PC-9 (cell line): ENCODE measurements around the gene TRIM28. TPM values are rescaled to one million over a fixed set of nuclear protein-coding genes. Genes with fewer than 3 reads are reported as not detected.

Source experiments
- BruUV-seq: library from RNA; stranded (reverse); fragments of 400-500 nt; replicated peaks from 2 replicates; lab custom pipeline; 2021; lab: Mats Ljungman, UMichigan
- CTCF ChIA-PET: fragments of 300-600 bp; sonication (Branson Sonifier 250); formaldehyde crosslinking; loops from one replicate; lab custom pipeline; 2022; ENCODE audit warnings: antibody characterized with exemption; lab: Charles Lee
- POLR2A ChIA-PET: fragments of 300-600 bp; sonication (Branson Sonifier 250); formaldehyde crosslinking; loops from one replicate; lab custom pipeline; 2022; ENCODE audit warnings: antibody characterized with exemption; ENCODE audit not compliant: unreplicated experiment; lab: Charles Lee
- DNase-seq, 2 experiments: peaks; one replicate each; pipeline versions ENCODE4 v3.0.0 to v3.0.0-alpha.2; 2015 to 2022; ENCODE audit warnings: mixed read lengths in 1 of 2
- H2AFZ ChIP-seq: fragments of 200-600 bp; sonication (generic); 2 replicates; pipeline ENCODE4 v1.8.1; 2017; ENCODE audit warnings: antibody characterized with exemption
- H3F3A ChIP-seq: fragments of 200-600 bp; sonication (generic); 2 replicates; pipeline ENCODE4 v1.8.1; 2017; ENCODE audit warnings: antibody characterized with exemption, mild to moderate bottlenecking, low read depth; ENCODE audit not compliant: insufficient read depth
- H3K27ac ChIP-seq: fragments of 200-600 bp; sonication (generic); 2 replicates; pipeline ENCODE4 v1.6.1; 2016; ENCODE audit warnings: mixed run types
- H3K27me3 ChIP-seq: fragments of 200-600 bp; sonication (generic); 2 replicates; pipeline ENCODE4 v1.6.1; 2016; ENCODE audit warnings: low read depth, mixed run types; ENCODE audit not compliant: insufficient read depth
- H3K36me3 ChIP-seq: fragments of 200-600 bp; sonication (generic); 2 replicates; pipeline ENCODE4 v1.6.1; 2016; ENCODE audit warnings: low read depth, mixed run types
- H3K4me1 ChIP-seq: fragments of 200-600 bp; sonication (generic); replicated peaks from 2 replicates; pipeline ENCODE4 v1.6.1; 2016; ENCODE audit warnings: mixed run types; ENCODE audit not compliant: insufficient read depth
- H3K4me2 ChIP-seq: fragments of 200-600 bp; sonication (generic); 2 replicates; pipeline ENCODE4 v1.6.1; 2017; ENCODE audit warnings: mixed run types
- H3K4me3 ChIP-seq: fragments of 200-600 bp; sonication (generic); 2 replicates; pipeline ENCODE4 v1.6.1; 2016; ENCODE audit warnings: mixed run types
- H3K79me2 ChIP-seq: fragments of 200-600 bp; sonication (generic); 2 replicates; pipeline ENCODE4 v1.6.1; 2017; ENCODE audit warnings: low read depth, mixed run types
- H3K9me2 ChIP-seq: fragments of 200-600 bp; sonication (generic); 2 replicates; pipeline ENCODE4 v1.8.1; 2017; ENCODE audit warnings: mild to moderate bottlenecking; ENCODE audit not compliant: insufficient read depth
- H3K9me3 ChIP-seq: fragments of 200-600 bp; sonication (generic); 2 replicates; pipeline ENCODE4 v1.8.1; 2016; ENCODE audit warnings: low read depth; ENCODE audit not compliant: insufficient read depth
- H4K20me1 ChIP-seq: fragments of 200-600 bp; sonication (generic); 2 replicates; pipeline ENCODE4 v1.8.1; 2017; ENCODE audit not compliant: insufficient read depth
- CTCF ChIP-seq: fragments of 200-600 bp; sonication (generic); conservative IDR thresholded peaks from 2 replicates; pipeline ENCODE4 v1.6.1; 2017; ENCODE audit warnings: mixed run types, antibody characterized with exemption, mild to moderate bottlenecking, moderate library complexity
- EZH2 ChIP-seq: fragments of 200-600 bp; sonication (generic); IDR thresholded peaks from 2 replicates; pipeline ENCODE4 v1.8.0; 2017; ENCODE audit warnings: antibody characterized with exemption, low read depth
- intact Hi-C: fragments of 100-400 bp; cut with micrococcal nuclease; formaldehyde crosslinking; loops from one replicate; pipeline ENCODE4 v1.10.0; 2022; ENCODE audit not compliant: unreplicated experiment
- total RNA-seq: library from RNA; stranded (reverse); gene quantifications from 2 replicates; pipeline ENCODE4 v1.2.3, GENCODE V29; 2021

TRIM28 gene
- total RNA-seq, 1 experiment from 2014 or later: 322 TPM

- Histone ChIP-seq H3K4me2 (peak within 1 kb of the TSS; percentile 95), H4K20me1 (no peaks in the 10 kb centered on the region), H3K9me3 (no peaks in the 10 kb centered on the region), H3K4me1 (peaks cover 10% of the 10 kb centered on the region), H3K36me3 (no peaks in the 10 kb centered on the region), H3K79me2 (peaks cover 18% of the 10 kb centered on the region), H3F3A (peaks cover 14% of the 10 kb centered on the region; the same call in 1 of the 2 replicates), H3K27ac (peak within 1 kb of the TSS; percentile 68), H3K9me2 (no peaks in the 10 kb centered on the region), H2AFZ (peak within 1 kb of the TSS; percentile 92), H3K4me3 (peak within 1 kb of the TSS; percentile 83), H3K27me3 (no peaks in the 10 kb centered on the region)
- POLR2A ChIA-PET: interaction anchor here (0.7 to 1.4 kb wide), 3 partner anchors 35 to 157 kb away, joined by 3 to 8 read pairs (median 3); partner anchors contain the start of genes CHMP2A and ZNF497
- intact Hi-C loops: loop anchor here (1.0 to 5.0 kb wide), 7 partner anchors 43 to 1417 kb away; partner anchors contain the start of genes ZNF274, ZNF446, ZNF544 and ZSCAN22
- TF ChIP-seq CTCF: peak; percentile 67
- no peak for TF ChIP-seq EZH2
- peak; percentile 83 to 92 for DNase-seq
- no TSS peak for BruUV-seq
- CTCF ChIA-PET: interaction anchor here (0.6 to 1.6 kb wide), 4 partner anchors 193 to 1415 kb away, joined by 3 to 6 read pairs (median 4); partner anchors contain the start of gene ZSCAN22
Measured at GRCh38 chr19:58519355-58520256, 24.3 kb upstream of the TRIM28 start, which contains the start of gene ZBTB45. TSS of gene ZBTB45 (minus strand) at chr19:58519810. CDS start at chr19:58517673, 2,137 bp downstream.

GRCh38 chr19:58520257-58520599, 23.6 kb upstream of the TRIM28 start:
- peak overlapping the region; percentile 68 for H3K27ac ChIP-seq
- peak overlapping the region; percentile 95 for H3K4me2 ChIP-seq
- peaks cover 10% of the 10 kb centered on the region for H3K4me1 ChIP-seq
- H3K9me3 ChIP-seq: no peaks in the 10 kb centered on the region
- no peak for DNase-seq
- TF ChIP-seq CTCF: no peak
- no peak for TF ChIP-seq EZH2
- CTCF ChIA-PET: interaction anchor here (0.6 to 1.6 kb wide), 2 partner anchors 194 to 1416 kb away, joined by 4 read pairs; partner anchors contain the start of gene ZSCAN22
- no peaks in the 10 kb centered on the region for H3K36me3 ChIP-seq
- no peaks in the 10 kb centered on the region for H3K9me2 ChIP-seq
- H4K20me1 ChIP-seq: no peaks in the 10 kb centered on the region
- BruUV-seq: TSS peak; percentile 86
- intact Hi-C loops: loop anchor here (2.0 kb wide), 1 partner anchor 301 kb away; no protein-coding TSS in a partner anchor
- POLR2A ChIA-PET: interaction anchor here (0.7 to 1.4 kb wide), 3 partner anchors 35 to 157 kb away, joined by 3 to 8 read pairs (median 3); partner anchors contain the start of genes CHMP2A and ZNF497
- peaks cover 14% of the 10 kb centered on the region; the same call in 1 of the 2 replicates for H3F3A ChIP-seq
- H2AFZ ChIP-seq: peak overlapping the region; percentile 92
- peak overlapping the region; percentile 83 for H3K4me3 ChIP-seq
- H3K27me3 ChIP-seq: no peaks in the 10 kb centered on the region
- H3K79me2 ChIP-seq: peaks cover 18% of the 10 kb centered on the region

- peaks cover 10% of the 10 kb centered on the region for H3K4me1 ChIP-seq
- BruUV-seq: no TSS peak
- H3K4me2 ChIP-seq: no peak overlapping the region
Measured at GRCh38 chr19:58521651-58522050, 22.2 kb upstream of the TRIM28 start.

More at GRCh38 chr19:58521651-58522050, 22.2 kb upstream of the TRIM28 start:
- Histone ChIP-seq H3K9me3 (no peaks in the 10 kb centered on the region), H3F3A (peaks cover 14% of the 10 kb centered on the region; the same call in 1 of the 2 replicates), H4K20me1 (no peaks in the 10 kb centered on the region), H3K27me3 (no peaks in the 10 kb centered on the region), H2AFZ (no peak overlapping the region), H3K79me2 (peaks cover 18% of the 10 kb centered on the region), H3K36me3 (no peaks in the 10 kb centered on the region), H3K4me3 (no peak overlapping the region), H3K27ac (no peak overlapping the region), H3K9me2 (no peaks in the 10 kb centered on the region)
- POLR2A ChIA-PET: no interaction called here
- TF ChIP-seq EZH2 (no peak), CTCF (no peak)
- no peak for DNase-seq
- CTCF ChIA-PET: no interaction called here
- intact Hi-C loops: loop anchor here (2.0 kb wide), 1 partner anchor 303 kb away; no protein-coding TSS in a partner anchor
